GM12878 (cell line): ENCODE measurements around the gene MGA. TPM values are rescaled to one million over a fixed set of nuclear protein-coding genes. Genes with fewer than 3 reads are reported as not detected.

Experiments used
- BHLHE40 ChIP-seq, 2 experiments: fragments of 450-650 bp in 1 of 2; IDR thresholded peaks; 2 replicates each; pipeline ENCODE4 v1.6.1; 2011 to 2017; ENCODE audit warnings: low read depth in 2 of 2, borderline replicate concordance in 1 of 2, improper control_type of control experiment in 1 of 2, low read length in 1 of 2, mild to moderate bottlenecking in 1 of 2
- CREM ChIP-seq: IDR thresholded peaks from 2 replicates; pipeline ENCODE4 v1.6.1; 2014; ENCODE audit warnings: antibody characterized with exemption, low read depth
- EED ChIP-seq: sonication (generic); IDR thresholded peaks from 2 replicates; pipeline ENCODE4 v1.6.1; 2016; ENCODE audit warnings: antibody characterized with exemption, low read depth
- ELK1 ChIP-seq: IDR thresholded peaks from 2 replicates; pipeline ENCODE4 v1.6.1; 2012; ENCODE audit warnings: low read depth, low read length, improper control_type of control experiment
- ESRRA ChIP-seq: IDR thresholded peaks from 2 replicates; pipeline ENCODE4 v1.6.1; 2012; ENCODE audit warnings: mild to moderate bottlenecking, low read length, improper control_type of control experiment
- HDAC2 ChIP-seq: fragments of 200-600 bp; sonication (generic); IDR thresholded peaks from 2 replicates; pipeline ENCODE4 v1.6.1; 2017
- HDAC6 ChIP-seq: fragments of 200-600 bp; sonication (generic); IDR thresholded peaks from one replicate; pipeline ENCODE4 v1.8.0; 2017; ENCODE audit warnings: antibody characterized with exemption; ENCODE audit not compliant: unreplicated experiment
- KAT2A ChIP-seq: conservative IDR thresholded peaks from 2 replicates; pipeline ENCODE4 v1.6.1; 2011; ENCODE audit warnings: low read depth, low read length; ENCODE audit not compliant: control insufficient read depth
- POLR2A ChIP-seq: IDR thresholded peaks from 2 replicates; pipeline ENCODE4 v1.6.1; 2011; ENCODE audit warnings: low read depth, mild to moderate bottlenecking, low read length
- POLR2AphosphoS5 ChIP-seq: IDR thresholded peaks from 2 replicates; pipeline ENCODE4 v1.6.1; 2011; ENCODE audit warnings: mild to moderate bottlenecking, low read length, inconsistent platforms
- RAD21 ChIP-seq: IDR thresholded peaks from 2 replicates; pipeline ENCODE4 v1.6.1; 2011; ENCODE audit warnings: mild to moderate bottlenecking, low read depth, low read length, moderate library complexity; ENCODE audit not compliant: insufficient read depth
- RELA ChIP-seq: fragments of 450-650 bp; IDR thresholded peaks from 2 replicates; pipeline ENCODE4 v1.8.0; 2014; ENCODE audit warnings: borderline replicate concordance; ENCODE audit not compliant: partially characterized antibody
- SRF ChIP-seq, 2 experiments: IDR thresholded peaks; 2 replicates each; pipeline ENCODE4 v1.6.1; 2011; ENCODE audit warnings: low read depth in 2 of 2, low read length in 2 of 2, mild to moderate bottlenecking in 1 of 2, moderate library complexity in 1 of 2
- TARDBP ChIP-seq: IDR thresholded peaks from 2 replicates; pipeline ENCODE4 v1.6.1; 2016; ENCODE audit warnings: borderline replicate concordance
- ZBED1 ChIP-seq: IDR thresholded peaks from 2 replicates; pipeline ENCODE4 v1.6.1; 2016; ENCODE audit warnings: borderline replicate concordance
- ZNF217 ChIP-seq: fragments of 450-650 bp; IDR thresholded peaks from 2 replicates; pipeline ENCODE4 v1.6.1; 2017; ENCODE audit warnings: antibody characterized with exemption, mild to moderate bottlenecking
- polyA plus RNA-seq, 11 experiments: library from polyadenylated mRNA; depleted of rRNA in 4 of 11; unstranded in 6 of 11; stranded (reverse) in 5 of 11; fragments of >200 nt; fragmentation: Nextera tagmentation in 4 of 11; fragmentation: Illumina TruSeq in 1 of 11; extraction: Ambion mirVana in 4 of 11; extraction: Trizol in 1 of 11; gene quantifications; 1 replicate in 1 of 11; 2 replicates in 10 of 11; pipeline versions ENCODE4 v1.2.1 to v1.2.3, GENCODE V29; 2011 to 2016; ENCODE audit warnings: inconsistent platforms in 2 of 11, missing spikeins in 2 of 11, low read depth in 1 of 11
- total RNA-seq, 4 experiments: library from RNA; depleted of rRNA in 3 of 4; stranded (reverse); fragments of >200 nt in 3 of 4; fragmentation: Illumina TruSeq in 1 of 4; extraction: Trizol in 1 of 4; gene quantifications; 2 replicates each; pipeline versions ENCODE4 v1.2.1 to v1.2.3, GENCODE V29; 2013 to 2021
- TF ChIP-seq, protein P1 (sequence below): IDR thresholded peaks from 2 replicates; pipeline ENCODE4 v1.6.1; 2011; ENCODE audit warnings: low read depth, mild to moderate bottlenecking, low read length, moderate library complexity, borderline replicate concordance; ENCODE audit errors: extremely low read depth
- TF ChIP-seq, protein P2 (sequence below), 3 experiments: IDR thresholded peaks in 2 of 3; conservative IDR thresholded peaks in 1 of 3; 2 replicates each; pipeline ENCODE4 v1.5.1; 2011; ENCODE audit warnings: low read depth in 3 of 3, low read length in 3 of 3, mild to moderate bottlenecking in 3 of 3, control low read depth in 2 of 3, moderate library complexity in 2 of 3, inconsistent platforms in 1 of 3, mixed read lengths in 1 of 3; ENCODE audit not compliant: control insufficient read depth in 2 of 3, insufficient read depth in 1 of 3; ENCODE audit errors: extremely low read depth in 1 of 3
- TF ChIP-seq, protein P3 (sequence below): fragments of 450-650 bp; IDR thresholded peaks from 2 replicates; pipeline ENCODE4 v1.6.1; 2018; ENCODE audit warnings: mild to moderate bottlenecking, low read depth, moderate library complexity; ENCODE audit not compliant: partially characterized antibody
- TF ChIP-seq, protein P4 (sequence below): fragments of 450-650 bp; IDR thresholded peaks from 2 replicates; pipeline ENCODE4 v1.6.1; 2017; ENCODE audit warnings: mild to moderate bottlenecking, moderate library complexity

Gene MGA
- total and polyA plus RNA-seq, 10 of the 15 experiments (the other 5 are each of a cell fraction or from before 2014, with no cell fraction given): 2.6 to 29.6 (median 17.0) TPM

GRCh38 chr15:41811432-41812195 is 151.4 kb downstream of the MGA start (continued):
- no peak for TF ChIP-seq POLR2AphosphoS5
- TF ChIP-seq KAT2A: no peak
- TF ChIP-seq ESRRA: no peak
- TF ChIP-seq, protein P1, sequence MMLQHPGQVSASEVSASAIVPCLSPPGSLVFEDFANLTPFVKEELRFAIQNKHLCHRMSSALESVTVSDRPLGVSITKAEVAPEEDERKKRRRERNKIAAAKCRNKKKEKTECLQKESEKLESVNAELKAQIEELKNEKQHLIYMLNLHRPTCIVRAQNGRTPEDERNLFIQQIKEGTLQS: no peak
- TF ChIP-seq ZNF217: no peak
- TF ChIP-seq CREM: no peak
- peak; percentile 98 for TF ChIP-seq RAD21
- TF ChIP-seq TARDBP: no peak
- peak; percentile 11 to 38; a peak in 1 of 4 replicates for TF ChIP-seq BHLHE40 (IDR thresholded peaks at IDR 0.05; ENCODE audit: borderline replicate concordance in 1 of 2, low read depth in 2 of 2, low read length in 1 of 2)
- TF ChIP-seq ZBED1: no peak
- TF ChIP-seq RELA: peak; percentile 43
- TF ChIP-seq ELK1: no peak
- 0 out of 2 replicates have a peak, but pooled peaks have one; percentile 38 for TF ChIP-seq EED
- TF ChIP-seq, protein P2, sequence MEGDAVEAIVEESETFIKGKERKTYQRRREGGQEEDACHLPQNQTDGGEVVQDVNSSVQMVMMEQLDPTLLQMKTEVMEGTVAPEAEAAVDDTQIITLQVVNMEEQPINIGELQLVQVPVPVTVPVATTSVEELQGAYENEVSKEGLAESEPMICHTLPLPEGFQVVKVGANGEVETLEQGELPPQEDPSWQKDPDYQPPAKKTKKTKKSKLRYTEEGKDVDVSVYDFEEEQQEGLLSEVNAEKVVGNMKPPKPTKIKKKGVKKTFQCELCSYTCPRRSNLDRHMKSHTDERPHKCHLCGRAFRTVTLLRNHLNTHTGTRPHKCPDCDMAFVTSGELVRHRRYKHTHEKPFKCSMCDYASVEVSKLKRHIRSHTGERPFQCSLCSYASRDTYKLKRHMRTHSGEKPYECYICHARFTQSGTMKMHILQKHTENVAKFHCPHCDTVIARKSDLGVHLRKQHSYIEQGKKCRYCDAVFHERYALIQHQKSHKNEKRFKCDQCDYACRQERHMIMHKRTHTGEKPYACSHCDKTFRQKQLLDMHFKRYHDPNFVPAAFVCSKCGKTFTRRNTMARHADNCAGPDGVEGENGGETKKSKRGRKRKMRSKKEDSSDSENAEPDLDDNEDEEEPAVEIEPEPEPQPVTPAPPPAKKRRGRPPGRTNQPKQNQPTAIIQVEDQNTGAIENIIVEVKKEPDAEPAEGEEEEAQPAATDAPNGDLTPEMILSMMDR (IDR thresholded peaks at IDR 0.05 in 2 of 3, conservative IDR thresholded peaks at IDR 0.05 in 1 of 3; ENCODE audit: control insufficient read depth in 2 of 3, extremely low read depth in 1 of 3, insufficient read depth in 1 of 3, low read depth in 3 of 3, low read length in 3 of 3): peak; percentile 90 to 94 (median 92)
- no peak for TF ChIP-seq HDAC2
- TF ChIP-seq, protein P3, sequence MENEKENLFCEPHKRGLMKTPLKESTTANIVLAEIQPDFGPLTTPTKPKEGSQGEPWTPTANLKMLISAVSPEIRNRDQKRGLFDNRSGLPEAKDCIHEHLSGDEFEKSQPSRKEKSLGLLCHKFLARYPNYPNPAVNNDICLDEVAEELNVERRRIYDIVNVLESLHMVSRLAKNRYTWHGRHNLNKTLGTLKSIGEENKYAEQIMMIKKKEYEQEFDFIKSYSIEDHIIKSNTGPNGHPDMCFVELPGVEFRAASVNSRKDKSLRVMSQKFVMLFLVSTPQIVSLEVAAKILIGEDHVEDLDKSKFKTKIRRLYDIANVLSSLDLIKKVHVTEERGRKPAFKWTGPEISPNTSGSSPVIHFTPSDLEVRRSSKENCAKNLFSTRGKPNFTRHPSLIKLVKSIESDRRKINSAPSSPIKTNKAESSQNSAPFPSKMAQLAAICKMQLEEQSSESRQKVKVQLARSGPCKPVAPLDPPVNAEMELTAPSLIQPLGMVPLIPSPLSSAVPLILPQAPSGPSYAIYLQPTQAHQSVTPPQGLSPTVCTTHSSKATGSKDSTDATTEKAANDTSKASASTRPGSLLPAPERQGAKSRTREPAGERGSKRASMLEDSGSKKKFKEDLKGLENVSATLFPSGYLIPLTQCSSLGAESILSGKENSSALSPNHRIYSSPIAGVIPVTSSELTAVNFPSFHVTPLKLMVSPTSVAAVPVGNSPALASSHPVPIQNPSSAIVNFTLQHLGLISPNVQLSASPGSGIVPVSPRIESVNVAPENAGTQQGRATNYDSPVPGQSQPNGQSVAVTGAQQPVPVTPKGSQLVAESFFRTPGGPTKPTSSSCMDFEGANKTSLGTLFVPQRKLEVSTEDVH: no peak
- no peak for TF ChIP-seq POLR2A
- TF ChIP-seq, protein P4, sequence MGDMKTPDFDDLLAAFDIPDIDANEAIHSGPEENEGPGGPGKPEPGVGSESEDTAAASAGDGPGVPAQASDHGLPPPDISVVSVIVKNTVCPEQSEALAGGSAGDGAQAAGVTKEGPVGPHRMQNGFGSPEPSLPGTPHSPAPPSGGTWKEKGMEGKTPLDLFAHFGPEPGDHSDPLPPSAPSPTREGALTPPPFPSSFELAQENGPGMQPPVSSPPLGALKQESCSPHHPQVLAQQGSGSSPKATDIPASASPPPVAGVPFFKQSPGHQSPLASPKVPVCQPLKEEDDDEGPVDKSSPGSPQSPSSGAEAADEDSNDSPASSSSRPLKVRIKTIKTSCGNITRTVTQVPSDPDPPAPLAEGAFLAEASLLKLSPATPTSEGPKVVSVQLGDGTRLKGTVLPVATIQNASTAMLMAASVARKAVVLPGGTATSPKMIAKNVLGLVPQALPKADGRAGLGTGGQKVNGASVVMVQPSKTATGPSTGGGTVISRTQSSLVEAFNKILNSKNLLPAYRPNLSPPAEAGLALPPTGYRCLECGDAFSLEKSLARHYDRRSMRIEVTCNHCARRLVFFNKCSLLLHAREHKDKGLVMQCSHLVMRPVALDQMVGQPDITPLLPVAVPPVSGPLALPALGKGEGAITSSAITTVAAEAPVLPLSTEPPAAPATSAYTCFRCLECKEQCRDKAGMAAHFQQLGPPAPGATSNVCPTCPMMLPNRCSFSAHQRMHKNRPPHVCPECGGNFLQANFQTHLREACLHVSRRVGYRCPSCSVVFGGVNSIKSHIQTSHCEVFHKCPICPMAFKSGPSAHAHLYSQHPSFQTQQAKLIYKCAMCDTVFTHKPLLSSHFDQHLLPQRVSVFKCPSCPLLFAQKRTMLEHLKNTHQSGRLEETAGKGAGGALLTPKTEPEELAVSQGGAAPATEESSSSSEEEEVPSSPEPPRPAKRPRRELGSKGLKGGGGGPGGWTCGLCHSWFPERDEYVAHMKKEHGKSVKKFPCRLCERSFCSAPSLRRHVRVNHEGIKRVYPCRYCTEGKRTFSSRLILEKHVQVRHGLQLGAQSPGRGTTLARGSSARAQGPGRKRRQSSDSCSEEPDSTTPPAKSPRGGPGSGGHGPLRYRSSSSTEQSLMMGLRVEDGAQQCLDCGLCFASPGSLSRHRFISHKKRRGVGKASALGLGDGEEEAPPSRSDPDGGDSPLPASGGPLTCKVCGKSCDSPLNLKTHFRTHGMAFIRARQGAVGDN: no peak
- no peak for TF ChIP-seq HDAC6
- no peak for TF ChIP-seq SRF (IDR thresholded peaks at IDR 0.05; ENCODE audit: low read depth in 2 of 2, low read length in 2 of 2)
